Ovary (tissue), 3 donors: Measurements from ENCODE around the gene GARIN5A.

ENCODE experiments used
- EP300 ChIP-seq: sonication (generic); formaldehyde crosslinking; IDR thresholded peaks from one replicate; pipeline ENCODE4 v1.6.1; 2017; ENCODE audit warnings: antibody characterized with exemption
- POLR2A ChIP-seq: fragments of 450-650 bp; IDR thresholded peaks from one replicate; pipeline ENCODE4 v1.6.1; 2017; ENCODE audit warnings: antibody characterized with exemption, mild to moderate bottlenecking, moderate library complexity
- TF ChIP-seq, protein P1 (sequence below), 3 donors: fragments of 450-650 bp in 2 of 3; fragments of 200-600 bp in 1 of 3; IDR thresholded peaks; one replicate each; pipeline versions ENCODE4 v1.5.1 to v1.8.0; 2016 to 2022; ENCODE audit warnings: antibody characterized with exemption in 3 of 3, mild to moderate bottlenecking in 1 of 3
- donor health status: DM: no; HTN: no; CAD: no.

DNA sequence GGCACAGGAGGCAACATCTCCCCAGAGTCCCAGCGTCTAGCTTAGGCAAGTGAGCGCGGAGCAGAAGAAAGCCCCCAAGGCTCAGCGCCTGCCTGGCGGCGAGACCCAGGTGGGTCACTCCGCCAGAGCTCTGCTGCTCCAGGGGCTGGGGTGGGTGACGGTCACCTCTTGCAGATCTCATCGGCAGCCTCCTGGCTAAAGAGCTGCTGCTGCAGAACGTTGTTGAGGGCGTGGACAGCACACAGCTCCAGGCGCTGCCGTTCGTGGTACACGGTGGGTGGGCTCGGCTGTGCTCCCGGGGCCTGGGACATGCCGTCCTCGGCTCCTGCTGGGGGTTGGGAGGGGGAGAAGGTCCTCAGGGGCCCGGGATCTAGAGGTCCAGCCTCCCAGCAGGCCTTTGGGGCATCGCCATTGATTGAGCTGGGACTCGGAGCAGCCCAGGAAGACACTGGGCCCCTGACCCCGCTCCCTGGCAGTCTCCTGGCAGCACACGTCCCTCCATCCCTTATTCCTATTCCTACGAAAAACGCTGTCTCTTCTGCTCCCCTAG lies 33.5 kb upstream of the GARIN5A start:
- TF ChIP-seq, protein P1, sequence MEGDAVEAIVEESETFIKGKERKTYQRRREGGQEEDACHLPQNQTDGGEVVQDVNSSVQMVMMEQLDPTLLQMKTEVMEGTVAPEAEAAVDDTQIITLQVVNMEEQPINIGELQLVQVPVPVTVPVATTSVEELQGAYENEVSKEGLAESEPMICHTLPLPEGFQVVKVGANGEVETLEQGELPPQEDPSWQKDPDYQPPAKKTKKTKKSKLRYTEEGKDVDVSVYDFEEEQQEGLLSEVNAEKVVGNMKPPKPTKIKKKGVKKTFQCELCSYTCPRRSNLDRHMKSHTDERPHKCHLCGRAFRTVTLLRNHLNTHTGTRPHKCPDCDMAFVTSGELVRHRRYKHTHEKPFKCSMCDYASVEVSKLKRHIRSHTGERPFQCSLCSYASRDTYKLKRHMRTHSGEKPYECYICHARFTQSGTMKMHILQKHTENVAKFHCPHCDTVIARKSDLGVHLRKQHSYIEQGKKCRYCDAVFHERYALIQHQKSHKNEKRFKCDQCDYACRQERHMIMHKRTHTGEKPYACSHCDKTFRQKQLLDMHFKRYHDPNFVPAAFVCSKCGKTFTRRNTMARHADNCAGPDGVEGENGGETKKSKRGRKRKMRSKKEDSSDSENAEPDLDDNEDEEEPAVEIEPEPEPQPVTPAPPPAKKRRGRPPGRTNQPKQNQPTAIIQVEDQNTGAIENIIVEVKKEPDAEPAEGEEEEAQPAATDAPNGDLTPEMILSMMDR (IDR thresholded peaks at IDR 0.05) = no peak
- TF ChIP-seq EP300 (no peak), POLR2A (no peak)
